ENCODE measurements around the gene TOM1L1. TPM values are rescaled to one million over a fixed set of nuclear protein-coding genes. Genes with fewer than 3 reads are reported as not detected.

TOM1L1 gene
- total RNA-seq, 1 donor from 2014 or later: 27.8 TPM

DNA sequence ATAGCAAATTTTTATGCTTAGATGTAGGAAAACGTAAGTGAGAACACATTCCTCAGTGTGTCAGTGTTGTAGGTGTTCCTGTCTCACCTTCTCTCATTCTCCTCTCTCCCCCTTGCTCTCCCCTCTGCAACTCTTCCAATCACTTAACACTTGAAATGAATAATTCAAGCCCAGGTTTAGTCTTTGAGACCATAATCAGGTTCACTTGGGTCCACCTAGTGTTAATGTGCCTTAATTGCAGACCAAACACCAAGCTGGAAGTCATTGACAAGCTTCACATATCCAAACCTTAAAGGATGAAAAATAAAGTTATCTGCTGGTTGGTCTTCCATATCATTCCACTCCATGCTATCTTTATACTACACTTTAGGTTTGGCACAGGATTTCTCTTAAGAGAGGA is 104.9 kb downstream of the TOM1L1 start:
- no peak for DNase-seq (ENCODE audit: low read depth, low spot score)
- Mint-ChIP-seq H3K9me3 (no peaks in the 10 kb centered on the region), H3K36me3 (ENCODE audit: low read depth) (peaks cover 9% of the 10 kb centered on the region), H3K27me3 (ENCODE audit: low read depth) (no peaks in the 10 kb centered on the region), H3K27ac (ENCODE audit: unreplicated experiment) (no peak overlapping the region), H3K4me3 (no peak overlapping the region), H3K4me1 (no peaks in the 10 kb centered on the region)
- TF ChIP-seq, protein P1, sequence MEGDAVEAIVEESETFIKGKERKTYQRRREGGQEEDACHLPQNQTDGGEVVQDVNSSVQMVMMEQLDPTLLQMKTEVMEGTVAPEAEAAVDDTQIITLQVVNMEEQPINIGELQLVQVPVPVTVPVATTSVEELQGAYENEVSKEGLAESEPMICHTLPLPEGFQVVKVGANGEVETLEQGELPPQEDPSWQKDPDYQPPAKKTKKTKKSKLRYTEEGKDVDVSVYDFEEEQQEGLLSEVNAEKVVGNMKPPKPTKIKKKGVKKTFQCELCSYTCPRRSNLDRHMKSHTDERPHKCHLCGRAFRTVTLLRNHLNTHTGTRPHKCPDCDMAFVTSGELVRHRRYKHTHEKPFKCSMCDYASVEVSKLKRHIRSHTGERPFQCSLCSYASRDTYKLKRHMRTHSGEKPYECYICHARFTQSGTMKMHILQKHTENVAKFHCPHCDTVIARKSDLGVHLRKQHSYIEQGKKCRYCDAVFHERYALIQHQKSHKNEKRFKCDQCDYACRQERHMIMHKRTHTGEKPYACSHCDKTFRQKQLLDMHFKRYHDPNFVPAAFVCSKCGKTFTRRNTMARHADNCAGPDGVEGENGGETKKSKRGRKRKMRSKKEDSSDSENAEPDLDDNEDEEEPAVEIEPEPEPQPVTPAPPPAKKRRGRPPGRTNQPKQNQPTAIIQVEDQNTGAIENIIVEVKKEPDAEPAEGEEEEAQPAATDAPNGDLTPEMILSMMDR (conservative IDR thresholded peaks at IDR 0.05): peak; percentile 55

Other genes starting within 250 kb of the TOM1L1 start
- gene COX11, start 67.8 kb downstream of the TOM1L1 start, total RNA-seq: 69.9 and 73.0 TPM in 2 replicates
- gene STXBP4, start 67.9 kb downstream of the TOM1L1 start, total RNA-seq: 31.1 and 32.7 TPM in 2 replicates